GM18519 (cell line): ENCODE data around the gene SLC12A4.
A peak's percentile ranks its signal among the peaks of the same experiment; 100 is the strongest.
"Not testable (repeated sequence)": the region's sequence is repeated elsewhere in the genome, so short reads cannot be mapped to it uniquely, and the experiment has no call there.

Experiments
- ATAC-seq: cut with Tn5 transposase; IDR thresholded peaks from one replicate; pipeline ENCODE4 v1.9.1; 2021; ENCODE audit warnings: mild to moderate bottlenecking, moderate library complexity; ENCODE audit not compliant: unreplicated experiment, low FRiP score

Gene SLC12A4

GRCh38 chr16:67968400-67969253 lies at the start of gene SLC12A4:
Gene SLC12A4 (minus strand): TSS chr16:67968637. CDS start chr16:67968553, 84 bp downstream.
- peak; percentile 58 for ATAC-seq

GRCh38 chr16:68015681-68016080 lies 47.2 kb upstream of the SLC12A4 start, which contains the start of gene DPEP2NB:
Gene DPEP2NB (minus strand): TSS chr16:68015911. CDS start chr16:68015770, 141 bp downstream.
- no peak for ATAC-seq

GRCh38 chr16:68013440-68013839 lies 45.0 kb upstream of the SLC12A4 start:
- no peak for ATAC-seq

- not testable (repeated sequence) for ATAC-seq
These were observed 41.4 kb upstream of the SLC12A4 start for GRCh38 chr16:68009872-68010271.

GRCh38 chr16:68009157-68009735 lies 40.8 kb upstream of the SLC12A4 start:
- no peak for ATAC-seq

GRCh38 chr16:68005786-68006286 lies 37.4 kb upstream of the SLC12A4 start:
- no peak for ATAC-seq

- ATAC-seq = no peak
These were observed 36.8 kb upstream of the SLC12A4 start for GRCh38 chr16:68005211-68005610.

GRCh38 chr16:68003031-68003430 lies 34.6 kb upstream of the SLC12A4 start:
- ATAC-seq = no peak

- no peak for ATAC-seq
These were observed 32.0 kb upstream of the SLC12A4 start for GRCh38 chr16:68000450-68000849.

- no peak for ATAC-seq
These were observed 31.5 kb upstream of the SLC12A4 start for GRCh38 chr16:67999985-68000384.

- ATAC-seq = not testable (repeated sequence)
These were observed 30.6 kb upstream of the SLC12A4 start, which contains the start of gene DPEP2 for GRCh38 chr16:67998779-67999688. Gene DPEP2 (minus strand): TSS chr16:67999484. CDS start chr16:67993212, 6,272 bp downstream.

- ATAC-seq = not testable (repeated sequence)
These were observed 29.9 kb upstream of the SLC12A4 start for GRCh38 chr16:67998231-67998778.

GRCh38 chr16:67996666-67997065 lies 28.2 kb upstream of the SLC12A4 start:
- ATAC-seq = no peak

- ATAC-seq = no peak
These were observed 27.0 kb upstream of the SLC12A4 start for GRCh38 chr16:67995423-67995822.

GRCh38 chr16:67994040-67994408 lies 25.6 kb upstream of the SLC12A4 start:
- not testable (repeated sequence) for ATAC-seq

GRCh38 chr16:67993207-67994039 lies 25.0 kb upstream of the SLC12A4 start:
- ATAC-seq = no peak

- no peak for ATAC-seq
These were observed 24.3 kb upstream of the SLC12A4 start for GRCh38 chr16:67992661-67993206.

- no peak for ATAC-seq
These were observed 21.6 kb upstream of the SLC12A4 start for GRCh38 chr16:67990018-67990386.
